NCI-H2227 treated with DMSO at 0.1 percent for 48 hours (cell line): ENCODE results near the gene SLC16A13.

Experiments
- DNase-seq: peaks from one replicate; lab custom pipeline; 2025; lab: John Stamatoyannopoulos, UW

Gene SLC16A13

GRCh38 chr17:7011942-7012254 lies 23.9 kb upstream of the SLC16A13 start:
- no peak for DNase-seq

GRCh38 chr17:7014261-7014994 lies 21.4 kb upstream of the SLC16A13 start:
- peak; percentile 88 for DNase-seq

GRCh38 chr17:7014995-7015958 lies 20.5 kb upstream of the SLC16A13 start:
- DNase-seq: no peak

DNA sequence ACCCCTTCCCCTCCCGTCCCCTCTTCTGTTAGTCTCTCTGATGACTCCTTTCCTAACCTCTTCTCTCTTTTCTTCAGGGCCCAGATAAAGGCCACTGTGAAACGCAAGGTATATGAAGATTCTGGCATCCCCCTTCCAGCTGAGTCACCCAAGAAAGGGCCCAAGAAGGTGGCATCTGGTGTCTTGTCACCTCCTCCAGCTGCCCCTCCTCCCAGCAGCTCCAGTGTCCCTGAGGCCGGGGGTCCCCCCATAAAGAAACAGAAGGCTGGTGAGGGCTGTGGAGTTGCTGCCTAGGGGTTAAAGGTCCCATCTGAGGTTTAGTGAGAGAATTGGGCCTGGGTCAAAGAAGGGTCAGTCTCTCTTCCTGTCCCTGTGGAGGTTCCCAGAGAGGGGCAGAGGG lies 19.4 kb upstream of the SLC16A13 start:
- DNase-seq: no peak

DNA sequence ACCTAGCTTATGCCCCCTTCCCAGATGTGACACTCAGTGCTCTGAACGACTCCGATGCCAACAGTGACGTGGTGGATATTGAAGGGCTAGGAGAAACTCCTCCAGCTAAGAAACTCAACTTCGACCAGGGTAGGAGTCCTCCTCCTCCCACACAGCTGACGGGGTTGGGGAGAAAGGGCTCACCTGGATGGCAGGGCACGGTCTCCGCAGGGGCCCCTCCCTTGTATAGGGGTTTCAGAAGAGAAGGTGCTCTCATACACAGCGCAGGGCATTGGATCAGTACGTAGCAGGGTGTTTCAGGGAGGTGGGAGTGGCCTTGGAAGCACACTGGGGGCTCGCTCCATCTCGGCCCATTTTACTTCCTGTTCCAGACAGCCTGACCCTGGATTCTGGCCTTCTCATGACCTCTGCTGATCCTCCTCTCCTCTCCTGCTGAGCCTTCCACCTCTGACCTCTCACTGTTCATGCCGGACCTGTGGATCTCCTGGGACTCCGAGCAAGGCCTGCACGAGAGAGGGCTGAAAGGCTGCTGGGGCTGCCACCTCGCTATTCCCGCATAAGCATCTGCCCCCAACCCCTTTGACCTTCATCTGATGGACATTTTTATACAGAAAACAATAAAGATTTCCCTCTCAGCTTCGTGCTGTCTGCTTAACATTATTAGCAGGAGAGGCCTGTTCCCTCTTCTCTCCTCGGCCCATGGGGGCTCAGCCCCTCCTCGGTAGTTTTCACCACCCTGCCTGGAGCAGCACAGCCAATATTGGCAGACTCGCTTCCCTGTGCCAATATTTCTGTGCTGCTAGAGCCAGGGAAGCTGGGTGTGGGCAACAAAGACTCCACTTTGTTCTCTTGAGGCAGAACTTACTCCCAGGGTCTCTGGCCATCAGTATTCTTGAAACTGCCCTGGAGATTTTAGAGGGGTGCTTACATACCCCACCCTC lies 18.7 kb upstream of the SLC16A13 start:
- no peak for DNase-seq

DNA sequence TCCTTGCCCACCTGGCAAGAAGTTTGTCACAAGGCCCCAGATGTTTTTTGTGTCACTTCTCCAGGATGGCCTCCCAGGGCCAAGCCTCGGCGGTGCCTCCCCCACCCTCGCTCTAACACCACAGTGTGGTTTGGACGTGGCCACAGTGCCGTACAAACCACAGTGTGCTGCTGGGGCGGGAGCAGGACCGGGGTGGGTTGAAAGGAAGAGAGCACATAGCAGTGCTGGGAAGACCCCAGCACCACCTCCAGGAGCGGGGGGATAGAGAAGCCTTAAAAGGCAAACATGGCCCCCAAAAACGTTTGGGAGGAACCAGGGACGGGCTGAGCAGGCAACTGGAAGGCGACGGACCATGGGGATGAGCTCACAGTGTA lies 18.0 kb upstream of the SLC16A13 start:
- no peak for DNase-seq

- DNase-seq: no peak
Observed at GRCh38 chr17:7018331-7018964, 17.4 kb upstream of the SLC16A13 start.

DNA sequence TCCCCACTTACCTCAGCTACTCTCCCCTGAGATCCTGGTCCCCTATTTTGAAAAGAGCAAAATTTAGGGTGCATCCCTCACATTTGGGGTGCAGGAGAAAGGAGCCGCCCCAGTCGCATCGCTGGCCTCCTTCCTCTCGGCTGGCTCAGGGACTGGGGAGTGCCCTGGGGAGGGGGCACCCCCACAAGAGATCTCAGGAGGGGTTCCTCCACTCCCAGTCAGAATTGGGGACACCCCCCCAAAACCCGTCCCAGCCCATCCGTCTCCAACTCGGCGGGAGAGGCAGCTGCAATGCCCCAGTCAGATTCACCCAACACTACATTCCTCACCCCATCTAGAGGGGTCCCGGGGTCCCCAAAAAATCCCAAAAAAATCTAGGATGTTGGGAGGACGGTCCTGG lies 16.4 kb upstream of the SLC16A13 start:
- DNase-seq: no peak

DNA sequence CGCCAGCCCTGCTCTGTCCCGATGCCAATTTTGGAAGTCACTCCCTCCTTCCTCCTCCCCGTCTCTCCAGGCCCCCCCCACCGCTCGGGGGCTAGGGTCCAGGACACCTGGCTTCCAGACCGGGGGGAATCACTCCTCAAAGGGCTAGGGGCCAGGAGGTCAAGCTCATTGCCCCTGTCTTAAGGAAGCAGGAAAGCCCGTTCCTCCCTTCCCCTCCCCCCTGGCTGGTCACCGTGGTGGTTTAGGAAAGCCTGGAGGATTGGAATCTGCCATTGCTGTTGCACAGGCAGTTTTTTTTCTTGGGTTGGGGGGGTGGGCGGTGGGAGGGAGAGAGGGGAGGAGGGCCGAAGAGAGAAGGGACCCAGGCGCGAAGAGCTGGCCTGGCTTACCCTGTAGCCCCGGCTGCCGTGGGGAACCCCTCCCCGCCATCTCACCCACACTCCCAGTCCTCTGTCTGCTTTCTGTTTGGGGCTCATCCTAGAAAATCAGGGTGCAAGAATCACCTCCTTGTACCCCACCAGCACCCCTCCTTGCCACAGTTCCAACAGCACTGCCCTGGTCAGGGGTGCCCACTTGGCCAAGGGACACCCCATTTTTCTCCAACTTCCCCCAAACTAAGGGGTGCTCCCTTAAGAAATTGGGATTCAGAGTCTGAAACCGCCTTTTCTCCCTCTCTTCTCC lies 15.8 kb upstream of the SLC16A13 start:
- no peak for DNase-seq

DNA sequence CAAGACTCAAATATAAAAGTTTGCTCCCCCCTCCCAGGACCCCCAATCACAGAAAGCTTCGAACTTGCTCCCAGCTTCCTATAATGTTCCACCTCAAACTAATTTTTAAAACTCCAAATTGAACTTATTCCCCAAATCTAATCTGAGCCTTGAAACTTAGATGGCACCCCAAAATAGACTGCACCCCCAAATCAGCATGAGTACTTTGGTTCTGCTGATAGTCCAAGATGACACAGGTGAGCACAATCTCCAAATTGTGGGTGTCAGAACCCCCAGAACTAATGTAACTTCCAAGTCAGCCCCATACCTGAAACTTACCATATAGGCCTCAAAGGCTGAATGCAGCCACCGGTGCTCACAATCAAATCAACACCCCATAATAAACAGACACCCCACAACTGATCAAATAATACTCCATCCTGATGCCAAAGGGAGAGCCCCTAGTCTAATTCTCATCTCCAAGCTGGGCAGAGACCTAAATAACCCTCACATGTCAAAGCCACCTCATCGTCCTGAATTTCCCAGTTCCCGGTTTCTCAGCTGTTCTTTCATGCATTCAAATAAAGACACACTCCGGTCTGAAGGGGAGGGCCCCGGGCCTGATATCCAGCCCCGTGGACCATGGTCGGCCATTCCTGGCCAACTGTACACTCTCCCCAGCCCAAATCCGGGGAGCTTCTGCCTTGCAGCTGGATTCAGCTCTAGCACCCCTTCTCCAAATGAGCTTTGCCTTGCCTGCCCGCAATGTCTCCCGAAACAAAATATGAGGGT lies 14.7 kb upstream of the SLC16A13 start:
- no peak for DNase-seq

DNA sequence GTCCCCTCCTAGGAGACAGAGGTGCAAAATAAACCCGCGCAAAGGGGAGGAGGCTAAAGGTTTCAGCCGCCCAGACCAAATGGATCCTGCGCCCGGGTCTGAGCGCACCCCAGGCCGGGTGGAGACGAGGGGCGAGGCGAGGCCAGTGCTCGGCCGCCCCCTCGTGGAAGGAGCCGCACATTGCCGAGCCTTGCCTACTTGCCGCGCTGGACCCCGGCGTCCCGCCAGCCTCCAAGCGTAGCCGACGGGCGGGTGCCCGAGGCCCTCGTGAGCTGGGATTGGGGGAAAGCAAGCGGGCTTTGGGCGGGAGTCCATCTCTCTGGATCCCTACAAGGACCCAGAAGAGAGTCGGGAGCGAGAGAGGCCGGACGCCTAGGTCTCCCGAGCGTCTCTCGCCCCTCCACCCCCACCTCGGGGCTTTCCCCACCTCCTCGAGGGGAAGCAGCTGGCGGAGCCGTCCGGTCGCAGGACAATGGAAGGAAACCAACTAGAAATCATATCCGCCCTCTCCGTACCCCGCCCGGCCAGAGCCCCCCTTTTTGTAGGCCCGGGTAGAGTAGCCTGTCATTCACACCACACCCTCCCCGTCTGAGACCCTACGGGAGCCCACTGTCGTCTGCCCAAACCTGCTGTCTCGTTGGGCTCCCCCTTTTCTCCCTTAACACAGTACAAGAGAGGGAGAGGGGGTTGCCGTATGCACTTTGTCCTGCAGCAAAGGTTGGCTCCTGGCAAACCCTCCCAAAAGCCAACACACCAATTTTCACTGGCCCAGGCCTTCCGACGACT lies 13.6 kb upstream of the SLC16A13 start:
- peak; percentile 26 for DNase-seq

GRCh38 chr17:7022781-7023571 lies 12.8 kb upstream of the SLC16A13 start, which contains the start of gene BCL6B:
Gene BCL6B (plus strand): TSS chr17:7023050. CDS start chr17:7023672, 622 bp downstream.
- DNase-seq: no peak

DNA sequence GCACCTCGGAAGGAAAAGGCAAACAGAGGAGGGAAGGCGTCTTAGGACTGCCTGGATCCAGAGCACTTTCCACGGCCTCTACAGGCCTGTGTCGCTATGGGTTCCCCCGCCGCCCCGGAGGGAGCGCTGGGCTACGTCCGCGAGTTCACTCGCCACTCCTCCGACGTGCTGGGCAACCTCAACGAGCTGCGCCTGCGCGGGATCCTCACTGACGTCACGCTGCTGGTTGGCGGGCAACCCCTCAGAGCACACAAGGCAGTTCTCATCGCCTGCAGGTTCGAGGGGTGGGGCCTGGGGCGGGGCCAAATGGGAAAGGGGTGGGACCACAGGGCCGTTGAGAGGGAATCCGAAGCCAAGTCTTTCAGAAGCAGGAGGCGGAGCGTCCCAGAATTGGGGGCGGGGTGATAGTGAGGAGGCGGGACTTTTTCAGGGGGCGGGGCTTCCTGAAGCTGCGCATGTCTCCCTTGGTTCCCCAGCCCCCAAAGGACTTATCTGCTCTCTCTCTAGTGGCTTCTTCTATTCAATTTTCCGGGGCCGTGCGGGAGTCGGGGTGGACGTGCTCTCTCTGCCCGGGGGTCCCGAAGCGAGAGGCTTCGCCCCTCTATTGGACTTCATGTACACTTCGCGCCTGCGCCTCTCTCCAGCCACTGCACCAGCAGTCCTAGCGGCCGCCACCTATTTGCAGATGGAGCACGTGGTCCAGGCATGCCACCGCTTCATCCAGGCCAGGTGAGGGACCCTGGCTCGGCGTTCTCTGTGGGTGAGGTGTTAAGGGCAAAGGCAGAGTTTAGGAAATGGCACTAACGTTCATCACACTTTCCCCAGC lies 12.0 kb upstream of the SLC16A13 start:
- DNase-seq: no peak

DNA sequence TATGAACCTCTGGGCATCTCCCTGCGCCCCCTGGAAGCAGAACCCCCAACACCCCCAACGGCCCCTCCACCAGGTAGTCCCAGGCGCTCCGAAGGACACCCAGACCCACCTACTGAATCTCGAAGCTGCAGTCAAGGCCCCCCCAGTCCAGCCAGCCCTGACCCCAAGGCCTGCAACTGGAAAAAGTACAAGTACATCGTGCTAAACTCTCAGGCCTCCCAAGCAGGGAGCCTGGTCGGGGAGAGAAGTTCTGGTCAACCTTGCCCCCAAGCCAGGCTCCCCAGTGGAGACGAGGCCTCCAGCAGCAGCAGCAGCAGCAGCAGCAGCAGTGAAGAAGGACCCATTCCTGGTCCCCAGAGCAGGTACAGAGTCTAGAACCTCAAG lies 11.4 kb upstream of the SLC16A13 start:
- DNase-seq: no peak

DNA sequence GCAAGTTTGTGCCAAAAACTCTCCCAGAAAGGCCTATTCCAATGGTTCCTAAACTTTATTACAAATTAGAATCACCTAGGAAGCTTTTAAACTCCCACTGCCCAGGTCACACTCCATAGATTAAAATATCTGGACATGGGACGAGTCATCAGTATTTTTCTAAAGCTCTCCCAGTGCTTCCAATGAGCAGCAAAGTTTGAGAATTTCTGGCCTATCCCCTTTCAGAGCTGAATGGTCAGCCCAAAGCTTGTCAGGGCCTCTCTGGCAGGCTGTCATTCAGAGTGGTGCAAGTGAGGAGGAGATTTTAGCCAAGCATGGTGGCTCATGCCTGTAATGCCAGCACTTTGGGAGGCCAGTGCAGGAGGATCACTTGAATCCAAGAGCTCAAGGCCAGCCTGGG lies 10.6 kb upstream of the SLC16A13 start:
- no peak for DNase-seq

- no peak for DNase-seq
Observed at GRCh38 chr17:7026471-7027115, 9.2 kb upstream of the SLC16A13 start.

- DNase-seq: no peak
Observed at GRCh38 chr17:7027335-7027734, 8.5 kb upstream of the SLC16A13 start.
